ENCODE measurements around the gene COLQ.
"Not testable (repeated sequence)": the region's sequence is repeated elsewhere in the genome, so short reads cannot be mapped to it uniquely, and the experiment has no call there.

COLQ gene

DNA sequence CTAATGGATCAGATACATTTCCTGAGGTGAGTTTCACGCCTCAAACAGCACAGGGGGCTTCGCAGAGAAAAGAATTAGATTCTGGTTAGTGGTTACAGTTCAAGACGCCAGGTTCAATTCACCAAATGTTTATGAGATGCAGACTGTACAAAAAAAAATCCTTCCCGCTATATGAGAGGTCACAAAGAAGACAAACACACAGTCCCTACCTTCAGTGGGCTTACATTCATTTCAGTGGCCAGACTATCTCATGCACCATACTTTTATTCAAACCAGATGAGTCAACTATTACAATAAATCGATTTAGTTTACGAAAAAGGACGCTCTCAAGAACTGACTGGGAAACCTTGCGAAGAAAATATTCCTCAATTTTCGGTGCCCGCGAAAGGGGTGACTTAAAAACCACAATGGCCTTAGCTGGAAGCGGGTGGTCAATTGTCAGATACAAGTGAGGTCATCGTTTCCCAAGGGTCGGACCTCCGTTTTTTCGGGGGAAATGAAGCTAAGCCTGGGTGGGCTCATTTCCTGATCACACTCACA lies 94.9 kb downstream of the COLQ start:
- DNase-seq (ENCODE audit: low read depth) = no peak

DNA sequence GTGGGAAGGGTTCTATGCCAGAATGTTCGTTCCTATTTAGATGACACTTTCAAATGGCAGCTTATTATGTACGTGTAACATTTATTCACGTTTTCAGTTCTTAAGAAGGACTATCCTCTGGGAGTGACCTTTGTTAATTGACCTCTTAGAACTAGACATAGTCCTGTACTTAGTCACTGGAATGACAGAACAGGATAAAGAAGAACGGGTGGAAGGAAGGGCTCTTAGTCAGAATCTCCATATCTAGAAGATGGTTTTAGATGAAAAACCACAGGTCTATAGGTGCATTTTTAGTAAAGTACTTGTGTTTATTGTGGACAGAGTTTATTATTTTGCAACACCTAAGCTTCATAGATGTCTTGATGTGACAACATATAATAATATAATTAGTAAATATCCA lies 100.6 kb downstream of the COLQ start:
- DNase-seq (ENCODE audit: low read depth) = peak; percentile 63

DNA sequence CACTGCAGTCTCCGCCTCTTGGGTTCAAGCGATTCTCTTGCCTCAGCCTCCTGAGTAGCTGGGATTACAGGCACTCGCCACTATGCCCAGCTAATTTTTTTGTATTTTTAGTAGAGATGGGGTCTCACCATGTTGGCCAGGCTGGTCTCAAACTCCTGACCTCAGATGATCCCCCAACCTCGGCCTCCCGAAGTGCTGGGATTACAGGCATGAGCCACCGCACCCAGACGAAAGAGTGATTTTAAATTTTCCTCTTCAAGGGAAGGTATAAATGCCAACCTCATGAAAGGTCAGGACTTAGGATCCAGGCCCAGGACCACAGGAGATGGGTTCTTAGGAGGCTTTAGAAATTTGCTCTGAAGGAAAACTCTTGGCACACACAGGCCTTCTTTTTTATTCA lies 110.5 kb downstream of the COLQ start:
- DNase-seq (ENCODE audit: low read depth) = not testable (repeated sequence)

DNA sequence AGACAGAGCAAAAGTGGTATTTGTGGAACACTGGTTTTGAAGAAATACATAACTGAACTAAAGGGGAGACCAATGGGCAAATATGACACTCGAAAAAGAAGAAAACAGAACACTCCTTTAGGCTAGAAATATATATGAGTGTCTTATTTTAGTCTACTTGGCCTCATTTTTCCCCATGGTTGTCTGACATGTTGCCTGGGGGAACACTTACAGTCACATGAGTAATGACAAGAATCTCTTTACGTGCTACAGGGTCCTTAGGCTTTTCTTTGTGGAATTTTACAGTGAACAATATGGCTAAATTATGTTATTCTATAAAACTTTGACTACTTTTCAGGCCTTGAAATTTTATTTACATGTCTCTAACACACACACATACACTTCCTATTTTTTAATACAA lies 111.7 kb downstream of the COLQ start:
- no peak for DNase-seq (ENCODE audit: low read depth)

DNA sequence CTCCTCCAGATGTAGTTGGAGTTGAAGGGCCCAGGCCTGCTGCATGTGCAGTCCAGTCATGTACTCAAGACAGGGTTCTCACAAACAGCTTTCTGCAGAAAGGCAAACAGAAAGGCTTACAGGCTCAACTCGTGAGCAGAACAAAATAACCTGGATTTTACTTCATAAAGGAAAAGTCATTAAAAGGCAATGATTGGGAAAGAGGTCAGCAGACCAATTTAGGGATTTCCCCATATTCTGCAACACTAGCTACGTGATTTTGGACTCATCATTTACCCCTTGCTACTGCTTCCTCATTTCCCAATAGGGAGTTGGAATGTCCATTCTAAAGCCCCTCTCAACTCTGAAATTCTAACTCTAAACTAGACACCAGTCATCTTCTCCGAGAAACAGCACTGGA lies 112.3 kb downstream of the COLQ start:
- DNase-seq (ENCODE audit: low read depth) = peak; percentile 28

DNA sequence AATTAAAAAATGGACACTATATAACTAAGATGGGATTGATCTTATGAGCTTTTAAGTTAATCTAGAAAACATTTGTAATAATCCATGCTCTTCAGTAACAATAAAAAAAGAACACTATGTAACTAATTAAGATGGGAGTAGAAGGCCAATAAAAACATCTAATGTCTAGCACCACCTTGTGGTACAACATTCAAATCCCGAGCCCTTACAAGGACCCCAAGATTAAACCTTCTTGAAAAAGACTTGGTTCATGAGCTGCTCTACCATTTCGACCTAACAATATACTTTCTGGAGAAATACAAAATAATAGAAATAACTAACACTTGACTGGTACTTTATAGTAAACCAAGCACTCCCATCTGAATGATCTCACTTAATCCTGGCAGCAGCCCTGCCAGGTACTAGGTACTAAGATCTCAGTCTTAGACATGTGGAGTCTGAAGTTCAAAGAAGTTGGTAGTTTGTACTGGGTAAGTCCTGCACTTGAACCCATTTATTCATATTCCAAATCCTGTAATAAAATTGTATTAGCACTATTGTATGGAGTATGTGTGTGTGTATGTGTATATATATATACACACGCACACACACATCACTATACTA lies 116.0 kb downstream of the COLQ start:
- peak; percentile 67 for DNase-seq (ENCODE audit: low read depth)

DNA sequence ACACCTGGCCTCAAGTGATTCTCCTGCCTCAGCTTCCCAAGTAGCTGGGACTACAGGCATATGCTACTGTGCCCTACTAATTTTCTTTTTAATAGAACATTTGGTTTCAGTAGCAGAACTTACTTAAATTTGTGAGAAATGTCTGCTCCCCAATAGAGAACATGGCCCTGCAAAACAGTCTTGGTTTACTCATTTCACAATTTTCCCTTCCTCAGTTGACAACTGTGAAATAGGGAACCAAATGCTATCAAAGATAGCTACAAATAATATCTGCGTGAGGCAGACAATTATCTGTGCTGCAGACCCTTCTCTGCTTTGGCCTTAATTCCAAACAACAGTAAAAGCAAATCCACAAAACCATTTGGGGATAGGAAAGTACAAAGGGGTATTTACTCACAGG lies 116.7 kb downstream of the COLQ start:
- no peak for DNase-seq (ENCODE audit: low read depth)

DNA sequence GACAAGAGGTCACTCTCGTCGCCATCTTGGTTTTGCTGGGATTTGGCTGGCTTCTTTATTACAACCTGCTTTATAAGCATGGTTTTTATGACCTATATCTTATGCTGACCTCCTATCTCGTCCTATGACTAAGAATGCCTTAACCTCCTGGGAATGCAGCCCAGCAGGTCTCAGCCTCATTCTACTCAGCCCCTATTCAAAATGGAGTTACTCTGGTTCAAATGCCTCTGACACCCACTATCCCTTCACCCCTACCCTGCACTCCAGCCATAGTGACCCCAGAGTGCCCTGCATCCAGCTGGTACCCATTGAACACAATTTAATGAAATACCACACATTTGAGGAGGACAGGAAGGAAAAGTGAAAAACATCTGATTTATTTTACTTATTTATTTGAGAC lies 117.5 kb downstream of the COLQ start:
- DNase-seq (ENCODE audit: low read depth) = no peak

DNA sequence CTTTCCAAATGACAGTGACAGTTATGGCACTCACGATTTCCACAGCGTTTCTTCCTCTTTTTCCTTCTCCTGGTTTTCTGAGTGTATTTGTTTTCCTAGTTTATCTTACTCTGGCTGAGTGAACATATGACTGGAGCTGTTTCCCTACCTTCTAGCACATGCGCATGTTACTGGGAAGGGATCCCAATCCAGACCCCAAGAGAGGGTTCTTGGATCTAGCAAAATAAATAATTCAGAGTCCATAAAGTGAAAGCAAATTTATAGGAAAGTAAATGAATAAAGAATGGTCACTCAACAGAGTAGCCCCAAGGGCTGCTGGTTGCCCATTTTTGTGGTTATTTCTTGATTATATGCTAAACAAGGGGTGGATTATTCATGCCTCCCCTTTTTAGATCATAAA lies 118.0 kb downstream of the COLQ start:
- DNase-seq (ENCODE audit: low read depth) = no peak

DNA sequence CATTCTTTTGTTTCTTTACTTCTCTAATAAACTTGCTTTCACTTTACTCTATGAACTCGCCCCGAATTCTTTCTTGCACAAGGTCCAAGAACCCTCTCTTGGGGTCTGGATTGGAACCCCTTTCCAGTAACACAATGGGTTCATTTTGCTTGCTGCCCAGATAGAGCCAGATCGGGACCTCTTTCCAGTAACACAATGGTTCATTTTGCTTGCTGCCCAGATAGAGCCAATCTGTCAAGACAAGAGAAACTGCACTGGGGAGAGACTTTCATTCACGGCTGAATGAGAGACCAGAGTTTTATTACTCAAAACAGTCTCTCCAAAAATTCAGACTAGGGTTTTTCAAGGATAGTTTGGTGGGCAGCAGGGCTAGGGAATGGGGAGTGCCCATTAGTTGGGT lies 119.6 kb downstream of the COLQ start:
- DNase-seq (ENCODE audit: low read depth) = no peak

Measured in amniotic epithelial cell (primary cell).